Measurements from ENCODE around the gene MRPL41.
"Not testable (repeated sequence)": the region's sequence is repeated elsewhere in the genome, so short reads cannot be mapped to it uniquely, and the experiment has no call there.

Gene MRPL41

DNA sequence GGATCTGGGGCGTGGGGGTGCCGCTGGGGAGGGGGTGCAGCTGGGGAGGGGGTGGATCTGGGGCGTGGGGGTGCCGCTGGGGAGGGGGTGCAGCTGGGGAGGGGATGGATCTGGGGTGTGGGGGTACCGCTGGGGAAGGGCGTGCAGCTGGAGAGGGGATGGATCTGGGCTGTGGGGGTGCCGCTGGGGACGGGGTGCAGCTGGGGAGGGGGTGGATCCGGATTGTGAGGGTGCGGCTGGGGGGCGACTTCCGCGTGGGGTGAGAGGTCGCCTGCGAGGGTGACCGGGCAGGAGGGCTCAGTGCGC is 768 bp upstream of the MRPL41 start:
- Histone ChIP-seq H2BK15ac (ENCODE audit: low read length) (peak overlapping the region; percentile 75), H3K36me3 (replicated peaks in 1 of 2; ENCODE audit: control insufficient read depth in 2 of 2, insufficient read depth in 2 of 2, low read length in 2 of 2) (peaks cover 15 to 35% of the 10 kb centered on the region in 2 donors), H3K9me3 (replicated peaks in 1 of 2; ENCODE audit: control insufficient read depth in 2 of 2, insufficient read depth in 1 of 2, low read depth in 1 of 2, low read length in 2 of 2) (peaks cover 7 to 11% of the 10 kb centered on the region in 2 donors), H3K4me1 (ENCODE audit: control insufficient read depth in 2 of 2, insufficient read depth in 1 of 2, low read depth in 1 of 2, low read length in 2 of 2) (peaks cover 6 to 13% of the 10 kb centered on the region in 2 donors), H3K4me2 (ENCODE audit: insufficient read depth, low read length, poor library complexity, severe bottlenecking) (peak overlapping the region; percentile 89), H3K18ac (ENCODE audit: low read length) (peak overlapping the region; percentile 96), H3K4me3 (ENCODE audit: low read length in 2 of 2) (peak overlapping the region; percentile 54 to 85), H3K9ac (ENCODE audit: low read depth, low read length, poor library complexity) (peak overlapping the region; percentile 81), H2AFZ (ENCODE audit: low read length) (peak overlapping the region; percentile 94), H2AK5ac (ENCODE audit: low read depth, low read length) (peak overlapping the region; percentile 56), H3K23ac (ENCODE audit: low read depth, low read length, poor library complexity) (peak overlapping the region; percentile 89)
- not testable (repeated sequence) for H2BK5ac ChIP-seq (ENCODE audit: low read length); H3K14ac ChIP-seq (ENCODE audit: low read length); H3K79me1 ChIP-seq (ENCODE audit: low read depth, low read length); H3K27me3 ChIP-seq (ENCODE audit: control insufficient read depth in 3 of 3, insufficient read depth in 3 of 3, low read depth in 1 of 3, low read length in 3 of 3); H2BK12ac ChIP-seq (ENCODE audit: low read length); H3K4ac ChIP-seq (ENCODE audit: low read length); H4K8ac ChIP-seq (ENCODE audit: low read depth, low read length); H3K27ac ChIP-seq (replicated peaks; ENCODE audit: low read length); H2BK120ac ChIP-seq (ENCODE audit: low read depth, low read length); H4K91ac ChIP-seq (ENCODE audit: low read depth, low read length, poor library complexity); DNase-seq (ENCODE audit: low spot score)
- no CpG with 5 or more reads among the region's 17 CpGs for WGBS, 2 donors (ENCODE audit: extremely low coverage in 2 of 2, insufficient read length in 2 of 2, insufficient replicate concordance in 1 of 2)

DNA sequence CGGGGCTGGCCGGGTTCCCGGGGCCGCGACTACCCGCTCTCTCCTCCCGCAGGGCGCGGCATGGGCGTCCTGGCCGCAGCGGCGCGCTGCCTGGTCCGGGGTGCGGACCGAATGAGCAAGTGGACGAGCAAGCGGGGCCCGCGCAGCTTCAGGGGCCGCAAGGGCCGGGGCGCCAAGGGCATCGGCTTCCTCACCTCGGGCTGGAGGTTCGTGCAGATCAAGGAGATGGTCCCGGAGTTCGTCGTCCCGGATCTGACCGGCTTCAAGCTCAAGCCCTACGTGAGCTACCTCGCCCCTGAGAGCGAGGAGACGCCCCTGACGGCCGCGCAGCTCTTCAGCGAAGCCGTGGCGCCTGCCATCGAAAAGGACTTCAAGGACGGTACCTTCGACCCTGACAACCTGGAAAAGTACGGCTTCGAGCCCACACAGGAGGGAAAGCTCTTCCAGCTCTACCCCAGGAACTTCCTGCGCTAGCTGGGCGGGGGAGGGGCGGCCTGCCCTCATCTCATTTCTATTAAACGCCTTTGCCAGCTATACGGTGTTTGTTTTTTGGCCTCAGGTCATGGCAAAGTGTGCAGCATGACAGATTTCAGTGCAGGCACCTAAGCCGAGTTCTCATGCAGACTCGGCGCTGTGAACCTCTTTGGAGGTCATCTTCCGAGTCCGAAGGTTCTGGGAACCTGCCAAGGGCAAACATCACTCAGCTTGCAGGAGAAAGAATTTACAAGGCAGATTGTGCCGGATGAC is 516 bp downstream of the MRPL41 start:
- H3K18ac ChIP-seq (ENCODE audit: low read length): peak overlapping the region; percentile 77
- no peak overlapping the region for H4K91ac ChIP-seq (ENCODE audit: low read depth, low read length, poor library complexity)
- H4K8ac ChIP-seq (ENCODE audit: low read depth, low read length): no peak overlapping the region
- peak overlapping the region; percentile 72 for H3K4me2 ChIP-seq (ENCODE audit: insufficient read depth, low read length, poor library complexity, severe bottlenecking)
- H3K36me3 ChIP-seq (replicated peaks in 1 of 2; ENCODE audit: control insufficient read depth in 2 of 2, insufficient read depth in 2 of 2, low read length in 2 of 2): peaks cover 26 to 45% of the 10 kb centered on the region in 2 donors
- peaks cover 6 to 13% of the 10 kb centered on the region in 2 donors for H3K4me1 ChIP-seq (ENCODE audit: control insufficient read depth in 2 of 2, insufficient read depth in 1 of 2, low read depth in 1 of 2, low read length in 2 of 2)
- H2BK5ac ChIP-seq (ENCODE audit: low read length): no peak overlapping the region
- H3K27ac ChIP-seq (replicated peaks; ENCODE audit: low read length): peak overlapping the region; percentile 42
- H2BK120ac ChIP-seq (ENCODE audit: low read depth, low read length): no peak overlapping the region
- no peaks in the 10 kb centered on the region for H3K9me3 ChIP-seq (replicated peaks in 1 of 2; ENCODE audit: control insufficient read depth in 2 of 2, insufficient read depth in 1 of 2, low read depth in 1 of 2, low read length in 2 of 2)
- no peak overlapping the region for H2BK12ac ChIP-seq (ENCODE audit: low read length)
- no CpG with 5 or more reads among the region's 58 CpGs for WGBS, 2 donors (ENCODE audit: extremely low coverage in 2 of 2, insufficient read length in 2 of 2, insufficient replicate concordance in 1 of 2)
- DNase-seq (ENCODE audit: low spot score): no peak
- peak overlapping the region; percentile 30 for H3K4ac ChIP-seq (ENCODE audit: low read length)
- H3K4me3 ChIP-seq (ENCODE audit: low read length in 2 of 2): peak overlapping the region; percentile 61 to 92
- H3K79me1 ChIP-seq (ENCODE audit: low read depth, low read length): peaks cover 7% of the 10 kb centered on the region
- no peak overlapping the region for H2BK15ac ChIP-seq (ENCODE audit: low read length)
- H2AK5ac ChIP-seq (ENCODE audit: low read depth, low read length): peak overlapping the region; percentile 92
- peak overlapping the region; percentile 92 for H2AFZ ChIP-seq (ENCODE audit: low read length)
- no peaks in the 10 kb centered on the region for H3K27me3 ChIP-seq (ENCODE audit: control insufficient read depth in 3 of 3, insufficient read depth in 3 of 3, low read depth in 1 of 3, low read length in 3 of 3)
- no peak overlapping the region for H3K14ac ChIP-seq (ENCODE audit: low read length)
- H3K9ac ChIP-seq (ENCODE audit: low read depth, low read length, poor library complexity): peak overlapping the region; percentile 92
- peak overlapping the region; percentile 1 for H3K23ac ChIP-seq (ENCODE audit: low read depth, low read length, poor library complexity)

DNA sequence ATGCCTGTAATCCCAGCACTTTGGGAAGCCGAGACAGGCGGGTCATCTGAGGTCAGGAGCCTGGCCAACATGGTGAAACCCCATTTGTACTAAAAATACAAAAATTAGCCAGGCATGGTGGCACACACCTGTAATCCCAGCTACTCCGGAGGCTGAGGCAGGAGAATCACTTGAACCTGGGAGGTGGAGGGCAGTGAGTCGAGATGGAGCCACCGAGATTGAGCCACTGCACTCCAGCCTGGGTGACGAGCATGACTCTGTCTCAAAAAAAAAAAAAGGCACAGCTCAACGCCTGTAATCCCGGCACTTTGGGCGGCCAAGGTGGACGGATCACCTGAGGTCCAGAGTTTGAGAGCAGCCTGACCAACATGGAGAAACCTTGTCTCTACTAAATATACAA is 2.0 kb downstream of the MRPL41 start:
- not testable (repeated sequence) for H2BK120ac ChIP-seq (ENCODE audit: low read depth, low read length); H4K91ac ChIP-seq (ENCODE audit: low read depth, low read length, poor library complexity); DNase-seq (ENCODE audit: low spot score); H3K9ac ChIP-seq (ENCODE audit: low read depth, low read length, poor library complexity); H4K8ac ChIP-seq (ENCODE audit: low read depth, low read length); H3K4ac ChIP-seq (ENCODE audit: low read length); H3K14ac ChIP-seq (ENCODE audit: low read length); H2BK15ac ChIP-seq (ENCODE audit: low read length); H3K27me3 ChIP-seq (ENCODE audit: control insufficient read depth in 3 of 3, insufficient read depth in 3 of 3, low read depth in 1 of 3, low read length in 3 of 3); H3K23ac ChIP-seq (ENCODE audit: low read depth, low read length, poor library complexity); H3K4me3 ChIP-seq (ENCODE audit: low read length in 2 of 2); H2AFZ ChIP-seq (ENCODE audit: low read length); H2AK5ac ChIP-seq (ENCODE audit: low read depth, low read length); H2BK5ac ChIP-seq (ENCODE audit: low read length); H3K27ac ChIP-seq (replicated peaks; ENCODE audit: low read length); H3K18ac ChIP-seq (ENCODE audit: low read length); H3K4me2 ChIP-seq (ENCODE audit: insufficient read depth, low read length, poor library complexity, severe bottlenecking); H3K79me1 ChIP-seq (ENCODE audit: low read depth, low read length); H2BK12ac ChIP-seq (ENCODE audit: low read length); H3K9me3 ChIP-seq (replicated peaks in 1 of 2; ENCODE audit: control insufficient read depth in 2 of 2, insufficient read depth in 1 of 2, low read depth in 1 of 2, low read length in 2 of 2)
- peaks cover 29 to 54% of the 10 kb centered on the region in 2 donors for H3K36me3 ChIP-seq (replicated peaks in 1 of 2; ENCODE audit: control insufficient read depth in 2 of 2, insufficient read depth in 2 of 2, low read length in 2 of 2)
- H3K4me1 ChIP-seq (ENCODE audit: control insufficient read depth in 2 of 2, insufficient read depth in 1 of 2, low read depth in 1 of 2, low read length in 2 of 2): peaks cover 6 to 13% of the 10 kb centered on the region in 2 donors
- WGBS, 2 donors (ENCODE audit: extremely low coverage in 2 of 2, insufficient read length in 2 of 2, insufficient replicate concordance in 1 of 2): no CpG with 5 or more reads among the region's 10 CpGs

DNA sequence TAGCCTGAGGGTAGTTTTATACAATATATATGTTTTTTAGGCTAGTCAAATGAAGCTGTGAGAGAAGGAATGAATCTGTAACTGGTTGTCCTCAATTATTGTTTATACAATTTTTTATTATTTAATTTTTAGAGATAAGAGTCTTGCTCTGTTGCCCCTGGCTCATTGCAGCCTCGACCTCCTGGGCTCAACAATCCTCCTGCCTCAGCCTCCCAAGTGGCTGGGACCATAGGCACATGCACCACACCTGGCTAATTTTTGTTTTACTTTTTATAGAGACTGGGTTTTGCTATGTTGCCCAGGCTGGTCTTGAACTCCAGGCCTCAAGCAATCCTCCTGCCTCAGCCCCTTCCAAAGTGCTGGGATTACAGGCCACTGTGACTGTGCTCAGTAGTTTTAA is 2.7 kb downstream of the MRPL41 start:
- WGBS, 2 donors (ENCODE audit: extremely low coverage in 2 of 2, insufficient read length in 2 of 2, insufficient replicate concordance in 1 of 2): no CpG with 5 or more reads among the region's 1 CpG

More for the DNA sequence above, 2.7 kb downstream of the MRPL41 start:
- Histone ChIP-seq H3K18ac (ENCODE audit: low read length) (no peak overlapping the region), H3K14ac (ENCODE audit: low read length) (no peak overlapping the region), H3K9me3 (replicated peaks in 1 of 2; ENCODE audit: control insufficient read depth in 2 of 2, insufficient read depth in 1 of 2, low read depth in 1 of 2, low read length in 2 of 2) (no peaks in the 10 kb centered on the region), H3K27ac (replicated peaks; ENCODE audit: low read length) (no peak overlapping the region), H2BK15ac (ENCODE audit: low read length) (no peak overlapping the region), H3K79me1 (ENCODE audit: low read depth, low read length) (peaks cover 7% of the 10 kb centered on the region), H3K9ac (ENCODE audit: low read depth, low read length, poor library complexity) (no peak overlapping the region), H3K36me3 (replicated peaks in 1 of 2; ENCODE audit: control insufficient read depth in 2 of 2, insufficient read depth in 2 of 2, low read length in 2 of 2) (peaks cover 29 to 54% of the 10 kb centered on the region in 2 donors), H4K91ac (ENCODE audit: low read depth, low read length, poor library complexity) (no peak overlapping the region), H4K8ac (ENCODE audit: low read depth, low read length) (no peak overlapping the region), H2AFZ (ENCODE audit: low read length) (no peak overlapping the region), H3K23ac (ENCODE audit: low read depth, low read length, poor library complexity) (no peak overlapping the region), H2BK12ac (ENCODE audit: low read length) (no peak overlapping the region), H3K27me3 (ENCODE audit: control insufficient read depth in 3 of 3, insufficient read depth in 3 of 3, low read depth in 1 of 3, low read length in 3 of 3) (no peaks in the 10 kb centered on the region), H2BK5ac (ENCODE audit: low read length) (no peak overlapping the region), H2AK5ac (ENCODE audit: low read depth, low read length) (no peak overlapping the region), H3K4me2 (ENCODE audit: insufficient read depth, low read length, poor library complexity, severe bottlenecking) (no peak overlapping the region), H3K4ac (ENCODE audit: low read length) (no peak overlapping the region), H3K4me3 (ENCODE audit: low read length in 2 of 2) (no peak overlapping the region), H3K4me1 (ENCODE audit: control insufficient read depth in 2 of 2, insufficient read depth in 1 of 2, low read depth in 1 of 2, low read length in 2 of 2) (peaks cover 6 to 13% of the 10 kb centered on the region in 2 donors), H2BK120ac (ENCODE audit: low read depth, low read length) (no peak overlapping the region)
- no peak for DNase-seq (ENCODE audit: low spot score)
